ENCODE data around the gene PAX7. TPM values are rescaled to one million over a fixed set of nuclear protein-coding genes. Genes with fewer than 3 reads are reported as not detected.

PAX7 gene
- total RNA-seq, 1 experiment from 2014 or later, result 0.24 TPM

GRCh38 chr1:18712252-18712600 lies 81.6 kb downstream of the PAX7 start:
- Mint-ChIP-seq H3K27ac (no peak overlapping the region), H3K36me3 (no peaks in the 10 kb centered on the region), H3K9me3 (no peaks in the 10 kb centered on the region), H3K4me3 (no peak overlapping the region), H3K4me1 (peaks cover 5% of the 10 kb centered on the region), H3K27me3 (ENCODE audit: low read depth) (peaks cover 37% of the 10 kb centered on the region)
- ATAC-seq, result no peak
- ChIA-PET POLR2A (no interaction called here), CTCF (interaction anchor here (0.6 to 0.8 kb wide), 2 partner anchors 11 to 109 kb away, joined by 3 to 4 read pairs; no protein-coding TSS in a partner anchor)
- DNase-seq (ENCODE audit: low spot score), result no peak
- no peak for TF ChIP-seq OVOL2 (CRISPR knock-in tag; IDR thresholded peaks at IDR 0.05; ENCODE audit: borderline replicate concordance)
- no peak for TF ChIP-seq PREB (CRISPR knock-in tag; IDR thresholded peaks at IDR 0.05; ENCODE audit: borderline replicate concordance)
- no peak for TF ChIP-seq JUN (CRISPR knock-in tag; IDR thresholded peaks at IDR 0.05)
- no peak for TF ChIP-seq FOXK1 (CRISPR knock-in tag; IDR thresholded peaks at IDR 0.05)
- no peak for TF ChIP-seq EMX1 (CRISPR knock-in tag; IDR thresholded peaks at IDR 0.05)
- TF ChIP-seq SMAD3 (CRISPR knock-in tag; IDR thresholded peaks at IDR 0.05; ENCODE audit: borderline replicate concordance), result no peak
- TF ChIP-seq IRF1 (CRISPR knock-in tag; IDR thresholded peaks at IDR 0.05), result no peak
- no peak for TF ChIP-seq RELA (CRISPR knock-in tag; IDR thresholded peaks at IDR 0.05; ENCODE audit: borderline replicate concordance)
- no peak for TF ChIP-seq ELF4 (CRISPR knock-in tag; IDR thresholded peaks at IDR 0.05; ENCODE audit: low read depth)
- no peak for TF ChIP-seq HMGXB4 (CRISPR knock-in tag; IDR thresholded peaks at IDR 0.05)
- TF ChIP-seq TEAD4 (CRISPR knock-in tag; IDR thresholded peaks at IDR 0.05), result no peak
- TF ChIP-seq ZNF396 (CRISPR knock-in tag; IDR thresholded peaks at IDR 0.05; ENCODE audit: borderline replicate concordance), result no peak
- no peak for TF ChIP-seq ZNF416 (CRISPR knock-in tag; IDR thresholded peaks at IDR 0.05)
- no peak for TF ChIP-seq GTF2I (CRISPR knock-in tag; conservative IDR thresholded peaks at IDR 0.05)
- TF ChIP-seq E2F4 (CRISPR knock-in tag; IDR thresholded peaks at IDR 0.05; ENCODE audit: borderline replicate concordance, low read depth), result no peak
- no peak for TF ChIP-seq PRDM15 (CRISPR knock-in tag; IDR thresholded peaks at IDR 0.05)
- TF ChIP-seq ZNF317 (CRISPR knock-in tag; IDR thresholded peaks at IDR 0.05; ENCODE audit: borderline replicate concordance, low read depth), result no peak
